ENCODE data around the gene PTGER3.

PTGER3 gene

DNA sequence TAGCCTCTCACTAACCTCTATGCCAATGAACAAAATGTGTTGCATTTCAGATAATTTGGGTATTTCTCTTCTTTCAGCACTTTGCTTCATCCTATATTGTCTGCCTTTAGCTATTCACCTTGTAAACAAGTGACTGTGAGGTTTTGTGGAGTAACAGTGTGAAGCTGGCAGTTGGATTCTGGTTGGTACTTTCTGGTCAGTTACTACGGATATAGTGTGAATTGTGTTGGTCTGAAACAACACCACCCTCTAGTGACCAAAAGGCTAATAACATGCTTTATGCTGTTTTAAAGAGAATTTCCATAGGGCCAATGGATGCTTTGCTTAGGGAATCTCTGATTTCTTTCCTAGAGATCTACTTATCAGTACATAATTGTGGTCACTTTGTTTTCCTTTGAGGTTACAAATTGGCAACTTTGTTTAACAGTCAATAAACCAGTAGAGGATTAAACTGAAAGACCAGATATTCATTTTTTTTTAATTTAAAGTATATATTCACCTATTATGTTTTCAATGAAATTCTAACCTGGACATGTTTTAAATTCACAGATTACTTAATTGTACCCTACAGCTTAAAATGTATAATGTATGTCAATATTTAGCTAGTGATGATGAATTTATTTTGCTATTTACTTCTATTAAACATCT, 2.5 kb upstream of the PTGER3 start:
- no peak for DNase-seq (ENCODE audit: low read depth in 3 of 3)

DNA sequence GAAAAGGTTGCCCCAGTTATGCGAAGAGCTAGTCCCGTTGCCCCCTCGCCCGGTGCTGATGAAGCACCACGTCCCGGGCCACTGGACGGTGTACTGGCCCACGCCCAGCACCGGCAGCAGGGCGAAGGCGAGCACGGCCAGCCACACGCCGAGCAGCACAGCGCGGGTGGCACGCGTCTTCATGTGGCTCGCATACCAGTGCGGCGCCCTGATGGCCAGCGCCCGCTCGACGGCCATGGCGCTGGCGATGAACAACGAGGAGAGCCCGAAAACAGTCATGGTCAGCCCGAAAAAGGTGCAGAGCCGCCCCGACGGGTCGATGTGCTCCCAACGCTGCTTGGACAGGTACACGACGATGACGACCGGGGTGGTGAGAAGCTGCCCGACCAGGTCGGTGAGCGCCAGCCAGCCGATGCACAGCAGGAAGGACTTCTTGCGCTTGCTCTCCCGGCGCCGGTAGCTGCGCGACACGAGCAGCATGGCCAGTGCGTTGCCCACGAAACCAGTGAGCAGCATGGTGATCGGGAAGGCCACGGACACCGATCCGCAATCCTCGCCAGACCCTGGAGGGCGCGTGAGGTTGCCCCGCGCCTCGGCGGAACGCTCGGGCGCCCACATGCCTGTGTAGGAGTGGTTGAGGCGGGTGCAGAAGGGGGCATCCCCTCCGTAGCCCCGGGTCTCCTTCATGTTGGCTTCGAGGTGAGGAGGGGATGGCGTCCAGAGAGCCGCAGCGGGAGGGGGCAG, 553 bp downstream of the PTGER3 start:
- no peak for DNase-seq (ENCODE audit: low read depth in 3 of 3)

GRCh38 chr1:71045463-71046028, 2.1 kb downstream of the PTGER3 start:
- DNase-seq (ENCODE audit: low read depth in 3 of 3) = no peak

DNA sequence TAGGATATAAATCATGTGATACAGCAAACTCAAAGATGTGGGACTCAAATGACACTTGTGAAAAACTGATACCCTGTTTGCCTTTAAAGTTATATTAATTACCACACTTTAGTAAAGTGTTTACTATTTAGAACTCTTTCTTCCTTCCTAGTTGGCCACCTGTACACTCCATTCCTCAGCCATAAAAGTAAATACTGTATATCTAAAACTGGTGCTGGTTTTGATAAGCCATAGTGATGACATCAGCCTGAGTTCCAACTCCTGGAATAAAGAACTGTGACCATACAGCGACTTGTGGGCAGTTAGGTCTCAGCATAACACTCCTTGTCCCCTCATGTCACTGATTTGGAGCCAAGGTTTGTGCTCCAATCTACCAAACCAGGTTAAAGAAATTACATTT, 2.8 kb downstream of the PTGER3 start:
- DNase-seq (ENCODE audit: low read depth in 3 of 3) = no peak

DNA sequence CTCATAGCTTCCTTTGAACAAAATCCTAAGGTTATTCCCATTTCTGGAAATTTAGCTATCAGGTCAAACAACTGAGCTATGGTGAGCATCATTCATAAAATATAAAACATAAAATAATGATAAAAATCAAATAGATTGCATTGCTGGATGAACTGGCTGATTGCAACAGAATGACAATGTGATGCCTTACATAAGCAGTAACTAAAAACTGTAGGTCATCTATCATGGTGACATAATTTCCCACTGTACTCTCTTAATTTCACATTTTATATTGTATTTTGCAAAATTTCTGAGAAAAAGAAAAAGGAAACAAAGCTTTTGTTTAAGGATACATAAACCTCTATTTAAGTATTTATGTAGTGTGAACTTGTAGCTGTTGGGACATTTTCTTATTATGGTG, 4.6 kb downstream of the PTGER3 start:
- DNase-seq (ENCODE audit: low read depth in 3 of 3) = no peak

GRCh38 chr1:71041806-71042205, 5.8 kb downstream of the PTGER3 start:
- DNase-seq (ENCODE audit: low read depth in 3 of 3) = no peak

GRCh38 chr1:71039661-71040262, 7.9 kb downstream of the PTGER3 start:
- no peak for DNase-seq (ENCODE audit: low read depth in 3 of 3)

DNA sequence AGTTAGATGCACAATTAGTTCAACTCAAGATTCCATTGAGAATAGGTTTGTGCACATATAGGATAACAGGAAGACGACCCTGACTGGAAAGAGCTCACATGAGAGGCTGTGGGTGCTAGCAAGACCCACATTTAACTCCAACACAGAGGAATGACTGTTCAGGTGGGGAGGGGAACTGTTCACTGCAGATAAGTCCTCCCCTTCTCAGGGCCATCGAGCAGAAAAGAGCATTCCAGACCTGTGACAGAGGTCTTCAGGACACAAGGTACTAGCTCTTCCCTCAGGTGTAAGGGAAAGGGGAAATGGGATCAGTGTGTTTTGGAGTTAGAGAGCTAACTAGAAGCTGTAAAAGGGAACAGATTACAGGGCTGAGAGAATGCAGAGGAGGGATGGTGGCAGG, 8.7 kb downstream of the PTGER3 start:
- DNase-seq (ENCODE audit: low read depth in 3 of 3) = no peak

DNA sequence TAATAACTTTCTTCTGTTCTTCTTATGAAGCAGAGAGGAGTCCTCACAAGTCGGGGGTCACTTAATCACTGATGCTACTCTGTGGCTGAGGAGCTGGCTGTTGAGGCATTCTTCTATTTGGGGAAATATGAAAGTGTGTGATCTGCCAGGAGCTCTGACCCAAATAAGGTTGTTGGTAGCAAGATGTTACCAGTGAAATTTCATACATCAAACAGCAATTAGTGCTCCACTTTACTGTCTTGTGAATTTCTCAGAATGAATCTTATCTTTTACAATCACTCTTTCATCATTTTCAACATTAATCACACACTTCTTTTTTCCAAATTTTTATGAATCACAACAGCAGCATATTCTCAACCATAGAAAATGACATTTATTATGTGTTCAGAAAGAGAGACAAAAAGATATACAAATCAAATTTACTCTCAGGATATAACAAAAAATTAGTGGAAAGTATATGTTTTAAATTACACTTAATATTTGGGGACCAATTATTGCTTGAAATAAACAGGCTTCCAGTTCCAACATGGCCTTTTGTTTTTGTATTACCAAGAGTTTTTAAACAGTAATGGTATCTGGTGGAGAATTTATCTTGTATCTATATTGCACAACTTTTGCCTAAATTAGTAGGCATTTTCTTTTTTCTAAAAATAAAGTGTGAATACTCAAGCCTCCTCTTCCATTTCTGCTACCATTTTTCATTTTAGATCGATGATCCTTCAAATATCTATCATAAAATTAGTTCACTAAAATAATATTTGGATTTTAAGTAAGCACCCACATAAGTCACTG, 9.6 kb downstream of the PTGER3 start:
- no peak for DNase-seq (ENCODE audit: low read depth in 3 of 3)

DNA sequence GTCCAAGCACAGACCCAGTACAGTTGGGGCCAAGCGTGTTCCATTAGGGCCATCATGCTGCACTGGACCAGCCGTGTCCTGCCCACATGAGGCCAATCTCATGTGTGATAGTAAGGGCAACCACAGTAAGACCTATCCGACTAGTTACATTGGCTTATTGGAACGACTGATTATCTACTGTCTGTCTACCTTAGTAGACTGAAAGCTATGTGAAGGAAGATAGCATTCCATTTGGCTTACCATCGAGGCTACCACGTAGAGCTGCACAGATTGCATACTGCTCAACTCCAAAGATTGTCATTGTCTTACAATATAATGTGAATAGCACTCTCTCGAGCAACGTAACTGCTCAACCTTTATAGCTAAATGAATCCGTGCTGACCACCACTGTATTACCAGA, 10.6 kb downstream of the PTGER3 start:
- DNase-seq (ENCODE audit: low read depth in 3 of 3) = no peak

- DNase-seq (ENCODE audit: low read depth in 3 of 3) = no peak
Measured at GRCh38 chr1:71033136-71033535, 14.5 kb downstream of the PTGER3 start.

- no peak for DNase-seq (ENCODE audit: low read depth in 3 of 3)
Measured at GRCh38 chr1:71031426-71031825, 16.2 kb downstream of the PTGER3 start.

DNA sequence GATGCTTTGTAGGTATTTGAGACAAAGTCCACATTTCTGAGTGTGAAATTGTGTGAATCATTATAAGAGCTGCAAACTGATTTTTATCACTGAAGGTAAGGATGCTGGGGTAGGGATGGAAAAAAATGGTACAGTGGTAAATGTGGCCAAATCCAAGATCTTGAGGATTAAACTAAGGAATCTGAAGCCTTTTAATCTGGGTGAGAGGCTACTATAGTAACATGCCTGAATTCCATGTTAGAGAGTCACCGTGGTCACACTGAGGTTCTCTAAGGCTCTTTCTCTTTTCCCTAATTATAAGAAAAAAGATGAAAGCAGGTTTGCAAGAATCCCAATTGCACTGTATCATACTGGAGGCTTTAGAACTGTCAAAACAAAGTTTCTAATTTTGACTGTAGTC, 17.6 kb downstream of the PTGER3 start:
- DNase-seq (ENCODE audit: low read depth in 3 of 3) = no peak

DNA sequence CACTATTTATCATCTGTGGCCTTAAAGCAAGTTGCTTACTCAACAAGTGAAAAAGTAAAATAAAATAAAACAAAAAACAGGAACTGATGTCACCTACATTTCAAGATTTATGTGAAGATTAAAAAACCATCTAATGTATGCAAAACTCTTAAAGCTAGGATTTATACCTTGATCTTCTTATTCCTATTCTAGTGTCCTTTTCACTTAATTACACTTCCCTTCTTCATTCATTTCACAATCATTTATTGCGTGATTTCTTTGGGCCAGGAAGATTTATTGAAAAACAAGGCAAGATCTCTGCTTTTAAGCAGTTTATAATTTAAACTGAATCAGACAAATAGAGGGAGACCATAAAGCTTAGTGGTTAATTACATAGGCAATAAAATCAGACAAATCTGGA, 18.6 kb downstream of the PTGER3 start:
- DNase-seq (ENCODE audit: low read depth in 3 of 3) = no peak

DNA sequence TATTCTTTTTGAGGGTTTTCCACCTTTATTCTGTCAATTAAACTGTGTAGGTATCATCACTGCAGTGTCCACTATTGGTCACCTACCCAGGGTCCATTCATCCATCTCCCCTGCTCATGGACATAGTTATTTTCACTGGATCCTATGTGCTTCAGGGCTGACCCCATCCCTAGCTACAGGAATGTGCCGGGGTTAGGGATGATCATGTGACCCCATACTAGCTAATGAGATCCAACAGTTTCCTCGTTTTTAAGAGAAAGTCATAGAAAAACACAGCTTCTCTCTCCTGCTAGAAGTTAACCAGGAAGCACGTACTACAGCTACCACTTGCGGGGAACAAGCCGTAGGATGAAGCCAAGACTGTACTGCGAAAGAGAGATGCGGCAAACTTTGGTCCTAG, 19.6 kb downstream of the PTGER3 start:
- DNase-seq (ENCODE audit: low read depth in 3 of 3) = no peak

- DNase-seq (ENCODE audit: low read depth in 3 of 3) = no peak
Measured at GRCh38 chr1:71026093-71026492, 21.5 kb downstream of the PTGER3 start.

- DNase-seq (ENCODE audit: low read depth in 3 of 3) = no peak
Measured at GRCh38 chr1:71023515-71023914, 24.1 kb downstream of the PTGER3 start.

DNA sequence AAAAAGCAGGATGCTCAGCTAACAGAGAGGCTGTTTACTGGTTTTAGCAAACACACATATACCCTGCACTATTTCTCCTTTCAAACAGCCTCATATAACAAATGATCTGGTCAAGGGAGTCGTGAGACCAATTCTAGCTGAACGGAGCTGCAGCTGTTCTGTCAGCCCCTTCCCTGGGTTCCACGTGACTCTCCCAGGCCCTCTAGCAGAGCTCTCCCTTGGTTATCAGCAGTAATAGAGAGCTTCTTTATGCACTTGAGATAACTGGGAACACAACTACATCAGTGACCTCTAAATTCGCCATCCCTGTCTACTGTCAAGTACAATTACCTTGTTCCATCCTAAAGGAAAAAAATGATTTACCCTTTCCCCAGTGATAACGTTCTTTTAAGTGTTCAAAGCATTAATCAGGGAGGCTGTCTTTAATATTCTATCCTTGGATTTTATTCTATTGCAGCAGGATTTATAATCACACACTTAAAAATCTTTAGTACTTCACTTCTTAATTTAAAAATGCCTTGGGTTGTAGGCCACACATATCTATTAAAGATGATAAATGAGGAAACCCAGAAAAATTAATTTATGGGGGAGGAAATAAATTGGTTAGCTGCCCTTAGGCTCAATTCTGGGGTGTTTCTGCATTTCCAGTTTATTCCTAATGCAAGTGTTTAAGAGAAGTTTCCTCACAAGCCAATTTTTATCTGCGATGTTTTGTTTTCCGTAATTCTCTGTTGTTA, 28.2 kb downstream of the PTGER3 start:
- no peak for DNase-seq (ENCODE audit: low read depth in 3 of 3)

- DNase-seq (ENCODE audit: low read depth in 3 of 3) = no peak
Measured at GRCh38 chr1:71018791-71019190, 28.8 kb downstream of the PTGER3 start.

- DNase-seq (ENCODE audit: low read depth in 3 of 3) = no peak
Measured at GRCh38 chr1:71015745-71016144, 31.9 kb downstream of the PTGER3 start.

GRCh38 chr1:71014178-71014579, 33.4 kb downstream of the PTGER3 start:
- DNase-seq (ENCODE audit: low read depth in 3 of 3) = no peak
